Astrocyte (in vitro differentiated cells and primary cell): ENCODE results near the gene P2RX5.

Experiments used
- EZH2 ChIP-seq: IDR thresholded peaks from 2 replicates; pipeline ENCODE4 v1.6.1; 2012; ENCODE audit warnings: mild to moderate bottlenecking, low read length, inconsistent platforms; ENCODE audit not compliant: insufficient read depth
- TF ChIP-seq, protein P1 (sequence below): IDR thresholded peaks from 2 replicates; pipeline ENCODE4 v1.5.1; 2011; ENCODE audit warnings: low read depth, mild to moderate bottlenecking, inconsistent platforms, low read length, moderate library complexity; ENCODE audit not compliant: insufficient read depth

DNA sequence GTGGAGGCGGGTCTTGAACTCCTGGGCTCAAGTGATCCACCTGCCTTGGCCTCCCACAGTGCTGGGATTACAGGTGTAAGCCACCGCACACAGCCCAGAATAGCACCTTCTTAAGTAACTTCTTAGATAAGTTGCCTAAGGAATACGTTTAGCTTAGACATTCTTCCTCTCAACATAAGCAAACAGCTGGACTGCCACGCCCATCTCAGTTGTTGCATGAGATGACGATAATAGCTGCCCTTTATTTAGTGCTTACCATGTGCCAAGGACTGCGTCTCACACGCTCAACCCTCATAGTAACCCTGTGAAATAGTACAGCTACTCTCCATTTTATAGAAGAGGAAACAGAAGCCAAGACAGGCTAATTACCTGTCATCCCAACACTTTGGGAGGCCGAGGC lies 39.6 kb upstream of the P2RX5 start:
- TF ChIP-seq EZH2, result no peak
- TF ChIP-seq, protein P1, sequence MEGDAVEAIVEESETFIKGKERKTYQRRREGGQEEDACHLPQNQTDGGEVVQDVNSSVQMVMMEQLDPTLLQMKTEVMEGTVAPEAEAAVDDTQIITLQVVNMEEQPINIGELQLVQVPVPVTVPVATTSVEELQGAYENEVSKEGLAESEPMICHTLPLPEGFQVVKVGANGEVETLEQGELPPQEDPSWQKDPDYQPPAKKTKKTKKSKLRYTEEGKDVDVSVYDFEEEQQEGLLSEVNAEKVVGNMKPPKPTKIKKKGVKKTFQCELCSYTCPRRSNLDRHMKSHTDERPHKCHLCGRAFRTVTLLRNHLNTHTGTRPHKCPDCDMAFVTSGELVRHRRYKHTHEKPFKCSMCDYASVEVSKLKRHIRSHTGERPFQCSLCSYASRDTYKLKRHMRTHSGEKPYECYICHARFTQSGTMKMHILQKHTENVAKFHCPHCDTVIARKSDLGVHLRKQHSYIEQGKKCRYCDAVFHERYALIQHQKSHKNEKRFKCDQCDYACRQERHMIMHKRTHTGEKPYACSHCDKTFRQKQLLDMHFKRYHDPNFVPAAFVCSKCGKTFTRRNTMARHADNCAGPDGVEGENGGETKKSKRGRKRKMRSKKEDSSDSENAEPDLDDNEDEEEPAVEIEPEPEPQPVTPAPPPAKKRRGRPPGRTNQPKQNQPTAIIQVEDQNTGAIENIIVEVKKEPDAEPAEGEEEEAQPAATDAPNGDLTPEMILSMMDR, result no peak
